ENCODE measurements around the gene TMEM69.
A peak's percentile ranks its signal among the peaks of the same experiment; 100 is the strongest.

GRCh38 chr1:45687014-45687753, 797 bp upstream of the TMEM69 start:
- TF ChIP-seq CTCF (IDR thresholded peaks at IDR 0.05) (no peak), POLR2AphosphoS5 (IDR thresholded peaks at IDR 0.05) (peak; percentile 75 to 96 (median 96)), POLR2A (IDR thresholded peaks at IDR 0.05) (peak in 2 of 4 donors; percentile 16 to 60)
